ENCODE data around the gene C10orf95. TPM values are rescaled to one million over a fixed set of nuclear protein-coding genes. Genes with fewer than 3 reads are reported as not detected.
A peak's percentile ranks its signal among the peaks of the same experiment; 100 is the strongest.

Gene C10orf95
- total and polyA plus RNA-seq, 2 donors (not counting 1 experiment from before 2014, with no cell fraction given): 0.32 to 0.63 TPM

- ATAC-seq (ENCODE audit: low read depth) (no peak), DNase-seq (no peak)
- Histone ChIP-seq H3K79me2 (ENCODE audit: control insufficient read depth, insufficient read depth, low read length) (peaks cover 41% of the 10 kb centered on the region), H3K36me3 (replicated peaks in 1 of 2; ENCODE audit: control extremely low read depth in 1 of 2, control insufficient read depth in 1 of 2, extremely low read depth in 1 of 2, insufficient read depth in 2 of 2, low read length in 1 of 2) (peaks cover 0 to 56% of the 10 kb centered on the region in 2 experiments), H3K4me2 (replicated peaks; ENCODE audit: low read depth, low read length, poor library complexity, severe bottlenecking) (peak overlapping the region; percentile 87), H3K9ac (ENCODE audit: low read length) (peak overlapping the region; percentile 57), H3K9me3 (ENCODE audit: control extremely low read depth in 1 of 3, control insufficient read depth in 2 of 3, insufficient read depth in 1 of 3, low read length in 2 of 3) (no peaks in the 10 kb centered on the region), H3K27me3 (replicated peaks in 1 of 4; ENCODE audit: control extremely low read depth in 1 of 4, control insufficient read depth in 3 of 4, insufficient read depth in 4 of 4, low read length in 3 of 4) (no peaks in the 10 kb centered on the region), H3K4me1 (ENCODE audit: control insufficient read depth in 2 of 2, insufficient read depth in 2 of 2, low read length in 2 of 2) (peaks cover 36 to 46% of the 10 kb centered on the region in 2 donors), H4K20me1 (ENCODE audit: control insufficient read depth, insufficient read depth, low read length, poor library complexity, severe bottlenecking) (peaks cover 88% of the 10 kb centered on the region), H3K4me3 (ENCODE audit: control extremely low read depth in 1 of 5, extremely low read depth in 1 of 5, insufficient read depth in 1 of 5, low read depth in 2 of 5, low read length in 4 of 5) (no peak overlapping the region), H2AFZ (ENCODE audit: insufficient read depth, low read depth, low read length, poor library complexity, severe bottlenecking) (no peak overlapping the region), H3K27ac (ENCODE audit: low read length in 2 of 2) (peak overlapping the region; percentile 74 to 80)
- 95% methylated on average over 11 of the region's 17 CpGs for WGBS (ENCODE audit: insufficient coverage)
- intact Hi-C loops (cut with micrococcal nuclease): no loop called here
- no peaks in the 10 kb centered on the region for H3K27me3 Mint-ChIP-seq
- peak overlapping the region; percentile 92 for H3K27ac Mint-ChIP-seq
- no peak for TF ChIP-seq CTCF (IDR thresholded peaks at IDR 0.05)
- TF ChIP-seq EZH2 (IDR thresholded peaks at IDR 0.05; ENCODE audit: borderline replicate concordance, insufficient read depth, low read depth, low read length, poor library complexity, severe bottlenecking): no peak
- H3K4me3 Mint-ChIP-seq: peak overlapping the region; percentile 82
- ChIA-PET POLR2A (interaction anchor here (0.6 to 2.6 kb wide), 4 partner anchors 21 to 246 kb away, joined by 3 to 11 read pairs (median 6); partner anchors contain the start of genes C10orf95, CUEDC2 and FBXL15), CTCF (interaction anchor here (0.6 to 8.8 kb wide), 16 partner anchors 10 to 242 kb away, joined by 3 to 108 read pairs (median 6); partner anchors contain the start of genes C10orf95, CUEDC2, FBXL15 and PITX3)
- peaks cover 46% of the 10 kb centered on the region for H3K4me1 Mint-ChIP-seq
- no peaks in the 10 kb centered on the region for H3K9me3 Mint-ChIP-seq (ENCODE audit: insufficient read depth)
Measured at GRCh38 chr10:102400076-102400475, 51.3 kb downstream of the C10orf95 start.

Small RNA genes within 50 kb of the gene (small RNA-seq; reads per million reads assigned to genes)
- gene MIR146B (ENCODE audit: insufficient read length, low read depth, low replicate concordance): 8.5 reads per million, percentile 81 among the genes with 10 or more reads in this experiment

Other genes starting within 250 kb of the C10orf95 start
- not detected in 2 replicates for gene ELOVL3, start 225.2 kb downstream of the C10orf95 start, total RNA-seq
- not detected in 2 replicates for gene ELOVL3, start 225.2 kb downstream of the C10orf95 start, polyA plus RNA-seq
- not detected in 2 replicates for gene PITX3, start 210.0 kb downstream of the C10orf95 start, total RNA-seq
- not detected in 2 replicates for gene PITX3, start 210.0 kb downstream of the C10orf95 start, polyA plus RNA-seq
- 39.3 and 41.2 TPM in 2 replicates for gene GBF1, start 206.0 kb downstream of the C10orf95 start, total RNA-seq
- gene GBF1, start 206.0 kb downstream of the C10orf95 start, polyA plus RNA-seq: 20.8 and 21.7 TPM in 2 replicates
- 377 and 398 TPM in 2 replicates for gene NFKB2, start 55.8 kb downstream of the C10orf95 start, total RNA-seq
- gene NFKB2, start 55.8 kb downstream of the C10orf95 start, polyA plus RNA-seq: 255 and 326 TPM in 2 replicates
- 0.81 and 1.6 TPM in 2 replicates for gene PSD, start 32.8 kb downstream of the C10orf95 start, total RNA-seq
- gene PSD, start 32.8 kb downstream of the C10orf95 start, polyA plus RNA-seq: 0.40 and 0.52 TPM in 2 replicates
- gene FBXL15, start 30.7 kb downstream of the C10orf95 start, total RNA-seq: 15.5 and 17.0 TPM in 2 replicates
- 17.3 and 20.7 TPM in 2 replicates for gene FBXL15, start 30.7 kb downstream of the C10orf95 start, polyA plus RNA-seq
- gene CUEDC2, start 19.0 kb downstream of the C10orf95 start, total RNA-seq: 35.6 and 37.0 TPM in 2 replicates
- gene CUEDC2, start 19.0 kb downstream of the C10orf95 start, polyA plus RNA-seq: 49.4 and 57.4 TPM in 2 replicates
- gene ACTR1A, start 51.2 kb upstream of the C10orf95 start, total RNA-seq: 48.8 and 58.3 TPM in 2 replicates
- gene ACTR1A, start 51.2 kb upstream of the C10orf95 start, polyA plus RNA-seq: 38.3 and 40.9 TPM in 2 replicates
- 13.3 and 16.7 TPM in 2 replicates for gene SUFU, start 52.4 kb upstream of the C10orf95 start, total RNA-seq
- 4.8 and 5.2 TPM in 2 replicates for gene SUFU, start 52.4 kb upstream of the C10orf95 start, polyA plus RNA-seq
- 74.4 and 85.7 TPM in 2 replicates for gene TRIM8, start 192.9 kb upstream of the C10orf95 start, total RNA-seq
- gene TRIM8, start 192.9 kb upstream of the C10orf95 start, polyA plus RNA-seq: 40.2 and 44.9 TPM in 2 replicates

All from B cell (primary cell).